Airway epithelial cell (primary cell): ENCODE results near the gene NTRK1. TPM values are rescaled to one million over a fixed set of nuclear protein-coding genes. Genes with fewer than 3 reads are reported as not detected.

Source experiments
- total RNA-seq: library from RNA; depleted of rRNA; stranded (reverse); fragments of >200 nt; gene quantifications from 2 replicates; pipeline ENCODE4 v1.2.3, GENCODE V29; 2015

Gene NTRK1
- total RNA-seq: not detected in 2 replicates

DNA sequence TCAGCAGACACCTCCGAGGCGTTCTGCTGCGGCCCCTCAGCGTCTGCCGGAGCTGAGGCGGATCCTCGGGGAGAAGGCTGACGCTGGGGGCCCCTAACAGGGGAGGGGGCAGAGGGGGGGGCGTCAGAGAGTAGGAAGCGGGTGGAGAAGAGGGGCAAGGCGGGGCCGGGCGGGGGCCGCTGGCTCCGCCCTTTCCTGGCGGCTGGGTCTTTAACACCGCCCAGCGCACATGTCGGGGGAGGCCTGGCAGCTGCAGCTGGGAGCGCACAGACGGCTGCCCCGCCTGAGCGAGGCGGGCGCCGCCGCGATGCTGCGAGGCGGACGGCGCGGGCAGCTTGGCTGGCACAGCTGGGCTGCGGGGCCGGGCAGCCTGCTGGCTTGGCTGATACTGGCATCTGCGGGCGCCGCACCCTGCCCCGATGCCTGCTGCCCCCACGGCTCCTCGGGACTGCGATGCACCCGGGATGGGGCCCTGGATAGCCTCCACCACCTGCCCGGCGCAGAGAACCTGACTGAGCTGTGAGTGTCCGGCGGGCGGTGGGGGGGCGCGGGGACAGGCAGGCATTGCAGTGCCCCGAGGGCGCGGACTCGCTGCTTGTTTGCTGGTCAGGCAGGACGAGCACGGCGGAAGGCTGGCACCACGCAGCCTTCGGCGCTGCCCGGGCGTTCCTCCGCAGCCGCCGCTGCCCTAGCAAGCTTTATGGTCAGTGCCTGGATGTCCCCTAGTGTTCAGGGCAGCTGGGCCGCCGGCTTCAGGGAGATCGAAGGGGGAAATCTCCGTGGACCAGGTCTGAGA is at the start of gene NTRK1:
TSS of gene NTRK1 (plus strand) at position 238 of the 796 bp plus-strand sequence. CDS start at position 308, 70 bp downstream.

DNA sequence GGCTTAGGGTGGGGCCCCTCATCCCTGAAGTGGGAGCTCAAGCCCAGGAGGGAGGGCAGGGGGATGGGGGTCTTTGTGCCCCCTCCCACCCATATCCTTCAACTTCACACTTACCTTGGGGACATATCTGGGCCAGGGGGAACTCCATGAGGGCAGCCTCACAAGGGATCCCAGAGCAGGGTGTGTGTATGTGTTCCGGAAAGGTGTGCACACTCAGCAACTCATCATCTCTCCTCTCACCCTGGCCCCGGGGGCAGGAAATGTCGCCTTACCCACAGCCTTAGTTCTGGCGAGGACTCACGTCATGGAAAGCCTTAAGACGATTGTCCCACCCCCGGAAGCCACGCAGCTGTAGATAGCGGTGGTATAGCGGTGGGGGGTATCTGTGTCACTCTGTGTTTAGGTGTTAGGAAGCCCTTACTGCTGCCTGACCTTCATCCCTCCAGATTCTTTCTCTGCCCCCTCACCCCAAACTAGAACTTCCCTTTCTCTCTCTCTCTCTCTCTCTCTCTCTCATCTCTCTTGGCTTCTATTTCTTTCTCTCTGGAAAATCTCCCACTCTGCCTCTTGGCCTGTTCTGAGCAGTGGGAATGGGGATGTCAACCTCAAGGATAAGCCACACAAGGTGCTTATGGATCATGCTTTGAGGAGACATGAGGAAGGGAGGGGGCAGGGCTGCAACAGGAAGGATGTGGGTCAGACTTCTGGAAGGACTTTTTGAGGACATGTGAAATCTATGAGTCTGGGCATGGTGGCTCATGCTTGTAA is 43.9 kb upstream of the NTRK1 start, which contains the start of gene SH2D2A:
TSS of gene SH2D2A (minus strand) at position 288 of the 768 bp plus-strand sequence. CDS start at position 148, 140 bp downstream.

DNA sequence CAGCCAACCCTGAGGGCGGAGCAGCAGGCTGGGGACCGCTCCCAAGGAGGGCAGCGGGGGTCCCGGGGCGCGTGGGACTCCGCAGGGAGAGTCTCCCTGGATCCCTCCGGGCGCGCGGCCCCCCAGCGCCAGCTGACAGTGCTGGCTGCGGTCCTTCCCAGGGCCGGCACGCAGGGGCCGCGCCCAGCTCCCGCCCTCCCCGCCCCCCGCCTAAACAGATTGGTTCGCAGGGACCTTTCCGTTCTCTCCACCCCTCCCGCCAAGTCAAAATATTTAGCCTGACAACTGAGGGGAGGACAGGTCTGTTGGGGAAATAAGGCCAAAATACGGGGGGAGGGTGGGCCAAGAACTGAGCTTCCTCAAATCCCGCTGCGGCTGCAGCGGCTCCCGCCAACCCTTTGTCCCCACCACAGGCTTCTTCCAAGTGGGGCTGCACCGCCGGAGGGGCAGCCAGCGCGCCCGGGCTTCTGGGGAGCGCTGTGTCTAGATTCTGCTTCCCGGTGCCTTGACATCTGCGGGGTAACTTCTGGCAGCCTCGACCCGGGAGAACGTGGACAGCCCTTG is 1.6 kb upstream of the NTRK1 start, which contains the start of gene INSRR:
TSS of gene INSRR (minus strand) at position 159 of the 564 bp plus-strand sequence. CDS start 496 bp downstream, outside the sequence.

DNA sequence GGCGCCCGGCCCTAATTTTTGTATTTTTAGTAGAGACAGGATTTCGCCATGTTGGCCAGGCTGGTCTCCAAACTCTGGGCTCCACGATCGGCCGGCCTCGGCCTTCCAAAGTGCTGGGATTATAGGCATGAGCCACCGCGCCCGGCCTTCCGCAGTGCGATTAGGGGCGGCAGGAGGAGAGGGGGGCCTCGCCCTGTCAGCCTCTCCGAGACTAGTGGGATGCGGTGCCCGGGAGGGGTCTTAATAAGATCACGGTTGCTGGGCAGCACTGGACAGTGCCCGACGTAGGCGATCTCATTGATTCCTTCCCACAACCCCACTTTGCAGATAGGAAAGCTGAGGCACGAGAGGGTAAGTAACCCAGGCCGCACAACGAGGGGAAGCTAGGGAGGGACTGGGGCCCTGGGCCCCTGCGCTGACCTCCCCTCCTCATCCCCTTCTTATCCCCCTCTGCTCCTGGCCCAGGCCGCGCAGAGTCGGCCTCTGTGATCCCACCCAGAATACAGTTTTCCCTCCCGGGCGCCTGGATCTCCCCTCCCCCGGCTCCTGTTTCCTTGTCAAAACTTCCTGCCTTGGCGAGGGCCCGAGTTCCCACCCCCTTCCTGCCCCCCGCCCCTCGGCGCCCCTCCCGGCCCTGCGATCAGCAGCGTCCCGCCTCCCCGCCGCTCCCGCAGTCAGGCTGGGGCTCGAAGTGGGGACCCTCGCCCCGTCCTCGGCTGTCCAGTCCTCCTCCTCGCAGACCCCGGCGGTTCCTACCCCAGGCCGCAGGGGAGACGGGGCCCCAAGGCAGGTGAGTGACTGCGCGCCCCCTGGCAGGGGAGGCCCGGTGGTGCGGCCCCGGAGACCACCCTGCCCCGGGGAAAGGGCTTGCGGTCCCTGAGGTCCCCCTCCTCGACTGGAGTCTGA is 32.6 kb downstream of the NTRK1 start, which contains the start of gene PEAR1:
TSS of gene PEAR1 (plus strand) at position 671 of the 906 bp plus-strand sequence. CDS start 10,209 bp downstream, outside the sequence.

DNA sequence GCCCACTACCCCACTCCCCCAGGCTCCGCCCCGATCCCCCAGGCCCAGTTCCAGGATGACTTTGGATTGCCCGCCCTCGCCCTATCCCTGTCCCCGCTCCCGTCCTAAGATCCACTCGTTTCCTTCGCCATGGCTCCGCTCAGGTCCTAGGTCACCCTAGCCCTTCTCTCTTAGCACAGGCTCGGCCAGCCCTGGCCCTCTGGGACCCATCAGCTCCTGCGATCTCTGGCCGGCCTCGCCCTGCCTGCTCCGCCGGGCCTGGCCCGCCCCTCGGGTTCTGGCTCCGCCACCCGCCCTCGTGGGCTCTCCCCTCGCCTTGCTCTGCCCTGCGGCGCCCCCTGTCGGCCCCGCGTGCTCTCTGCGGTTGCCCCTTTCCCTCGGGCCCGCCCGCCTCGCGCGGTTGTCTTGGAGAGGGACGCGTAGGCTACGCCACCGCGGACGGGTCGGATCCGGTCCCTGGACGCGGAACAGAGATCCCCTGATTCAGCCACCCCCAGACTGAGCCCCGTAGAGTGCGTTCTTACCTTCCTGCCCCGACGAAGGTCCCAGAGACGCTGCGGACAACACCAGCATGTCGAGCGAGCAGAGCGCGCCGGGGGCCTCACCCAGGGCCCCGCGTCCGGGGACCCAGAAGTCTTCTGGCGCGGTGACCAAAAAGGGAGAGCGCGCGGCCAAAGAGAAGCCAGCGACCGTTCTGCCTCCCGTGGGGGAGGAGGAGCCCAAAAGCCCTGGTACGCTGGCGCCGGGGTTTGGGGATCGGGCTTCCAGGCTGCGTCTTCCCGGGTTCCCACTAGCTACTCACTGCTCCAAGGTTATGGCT is 59.8 kb downstream of the NTRK1 start, which contains the start of gene LRRC71:
TSS of gene LRRC71 (plus strand) at position 400 of the 820 bp plus-strand sequence. CDS start at position 572, 172 bp downstream.

Other genes starting within 250 kb of the NTRK1 start
- not detected in 2 replicates for gene HAPLN2, start 241.4 kb upstream of the NTRK1 start, total RNA-seq
- gene BCAN, start 218.7 kb upstream of the NTRK1 start, total RNA-seq: not detected in 2 replicates
- 0.85 and 0.93 TPM in 2 replicates for gene NES, start 183.5 kb upstream of the NTRK1 start, total RNA-seq
- gene CRABP2, start 155.3 kb upstream of the NTRK1 start, total RNA-seq: 446 and 591 TPM in 2 replicates
- gene METTL25B, start 132.4 kb upstream of the NTRK1 start, total RNA-seq: 17.6 and 22.0 TPM in 2 replicates
- 28.4 and 37.9 TPM in 2 replicates for gene ISG20L2, start 132.1 kb upstream of the NTRK1 start, total RNA-seq
- gene MRPL24, start 119.8 kb upstream of the NTRK1 start, total RNA-seq: 76.9 and 94.0 TPM in 2 replicates
- 332 and 365 TPM in 2 replicates for gene HDGF, start 109.2 kb upstream of the NTRK1 start, total RNA-seq
- 40.3 and 43.9 TPM in 2 replicates for gene PRCC, start 93.3 kb upstream of the NTRK1 start, total RNA-seq
- 1.8 and 2.5 TPM in 2 replicates for gene SH2D2A, start 44.0 kb upstream of the NTRK1 start, total RNA-seq
- gene INSRR, start 1.7 kb upstream of the NTRK1 start, total RNA-seq: not detected in 2 replicates
- gene PEAR1, start 32.9 kb downstream of the NTRK1 start, total RNA-seq: 5.0 and 6.3 TPM in 2 replicates
- gene LRRC71, start 59.8 kb downstream of the NTRK1 start, total RNA-seq: not detected in 2 replicates
- gene ARHGEF11, start 184.9 kb downstream of the NTRK1 start, total RNA-seq: 9.4 and 14.8 TPM in 2 replicates
- not detected in 2 replicates for gene ETV3L, start 238.9 kb downstream of the NTRK1 start, total RNA-seq